ENCODE measurements around the gene PSMA6. TPM values are rescaled to one million over a fixed set of nuclear protein-coding genes. Genes with fewer than 3 reads are reported as not detected.

PSMA6 gene
- total RNA-seq, 1 experiment from 2014 or later = 210 TPM

DNA sequence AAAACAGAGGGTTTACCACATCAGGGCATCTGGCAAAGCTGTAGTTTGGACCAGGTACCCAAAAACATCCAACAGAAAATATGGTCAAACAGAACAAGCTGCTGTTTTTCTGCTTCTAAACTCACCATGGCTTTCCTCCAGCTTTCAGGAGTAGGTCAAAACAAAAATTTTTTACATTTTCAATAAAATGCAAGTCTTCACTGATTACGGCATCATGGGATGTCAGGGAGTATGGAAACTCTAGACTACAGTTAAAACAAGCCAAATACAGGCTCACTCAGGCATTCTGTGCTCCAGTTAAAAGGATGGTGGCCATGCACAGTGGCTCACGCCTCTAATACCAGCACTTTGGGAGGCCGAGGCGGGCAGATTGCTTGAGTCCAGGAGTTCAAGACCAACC lies 47.1 kb upstream of the PSMA6 start:
- Mint-ChIP-seq H3K4me1 (peaks cover 2% of the 10 kb centered on the region), H3K27me3 (ENCODE audit: low read depth) (no peaks in the 10 kb centered on the region), H3K36me3 (no peaks in the 10 kb centered on the region), H3K9me3 (no peaks in the 10 kb centered on the region), H3K4me3 (no peak overlapping the region), H3K27ac (no peak overlapping the region)
- ChIA-PET POLR2A (no interaction called here), CTCF (no interaction called here)
- no peak for ATAC-seq
- DNase-seq (ENCODE audit: low spot score) = no peak
- no peak for TF ChIP-seq SP1 (CRISPR knock-in tag; conservative IDR thresholded peaks at IDR 0.05)
- no peak for TF ChIP-seq IRF2 (CRISPR knock-in tag; IDR thresholded peaks at IDR 0.05; ENCODE audit: borderline replicate concordance, low read depth)
- TF ChIP-seq, protein P1, sequence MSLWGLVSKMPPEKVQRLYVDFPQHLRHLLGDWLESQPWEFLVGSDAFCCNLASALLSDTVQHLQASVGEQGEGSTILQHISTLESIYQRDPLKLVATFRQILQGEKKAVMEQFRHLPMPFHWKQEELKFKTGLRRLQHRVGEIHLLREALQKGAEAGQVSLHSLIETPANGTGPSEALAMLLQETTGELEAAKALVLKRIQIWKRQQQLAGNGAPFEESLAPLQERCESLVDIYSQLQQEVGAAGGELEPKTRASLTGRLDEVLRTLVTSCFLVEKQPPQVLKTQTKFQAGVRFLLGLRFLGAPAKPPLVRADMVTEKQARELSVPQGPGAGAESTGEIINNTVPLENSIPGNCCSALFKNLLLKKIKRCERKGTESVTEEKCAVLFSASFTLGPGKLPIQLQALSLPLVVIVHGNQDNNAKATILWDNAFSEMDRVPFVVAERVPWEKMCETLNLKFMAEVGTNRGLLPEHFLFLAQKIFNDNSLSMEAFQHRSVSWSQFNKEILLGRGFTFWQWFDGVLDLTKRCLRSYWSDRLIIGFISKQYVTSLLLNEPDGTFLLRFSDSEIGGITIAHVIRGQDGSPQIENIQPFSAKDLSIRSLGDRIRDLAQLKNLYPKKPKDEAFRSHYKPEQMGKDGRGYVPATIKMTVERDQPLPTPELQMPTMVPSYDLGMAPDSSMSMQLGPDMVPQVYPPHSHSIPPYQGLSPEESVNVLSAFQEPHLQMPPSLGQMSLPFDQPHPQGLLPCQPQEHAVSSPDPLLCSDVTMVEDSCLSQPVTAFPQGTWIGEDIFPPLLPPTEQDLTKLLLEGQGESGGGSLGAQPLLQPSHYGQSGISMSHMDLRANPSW (CRISPR knock-in tag; conservative IDR thresholded peaks at IDR 0.05; ENCODE audit: low read depth) = no peak
- TF ChIP-seq, protein P2, sequence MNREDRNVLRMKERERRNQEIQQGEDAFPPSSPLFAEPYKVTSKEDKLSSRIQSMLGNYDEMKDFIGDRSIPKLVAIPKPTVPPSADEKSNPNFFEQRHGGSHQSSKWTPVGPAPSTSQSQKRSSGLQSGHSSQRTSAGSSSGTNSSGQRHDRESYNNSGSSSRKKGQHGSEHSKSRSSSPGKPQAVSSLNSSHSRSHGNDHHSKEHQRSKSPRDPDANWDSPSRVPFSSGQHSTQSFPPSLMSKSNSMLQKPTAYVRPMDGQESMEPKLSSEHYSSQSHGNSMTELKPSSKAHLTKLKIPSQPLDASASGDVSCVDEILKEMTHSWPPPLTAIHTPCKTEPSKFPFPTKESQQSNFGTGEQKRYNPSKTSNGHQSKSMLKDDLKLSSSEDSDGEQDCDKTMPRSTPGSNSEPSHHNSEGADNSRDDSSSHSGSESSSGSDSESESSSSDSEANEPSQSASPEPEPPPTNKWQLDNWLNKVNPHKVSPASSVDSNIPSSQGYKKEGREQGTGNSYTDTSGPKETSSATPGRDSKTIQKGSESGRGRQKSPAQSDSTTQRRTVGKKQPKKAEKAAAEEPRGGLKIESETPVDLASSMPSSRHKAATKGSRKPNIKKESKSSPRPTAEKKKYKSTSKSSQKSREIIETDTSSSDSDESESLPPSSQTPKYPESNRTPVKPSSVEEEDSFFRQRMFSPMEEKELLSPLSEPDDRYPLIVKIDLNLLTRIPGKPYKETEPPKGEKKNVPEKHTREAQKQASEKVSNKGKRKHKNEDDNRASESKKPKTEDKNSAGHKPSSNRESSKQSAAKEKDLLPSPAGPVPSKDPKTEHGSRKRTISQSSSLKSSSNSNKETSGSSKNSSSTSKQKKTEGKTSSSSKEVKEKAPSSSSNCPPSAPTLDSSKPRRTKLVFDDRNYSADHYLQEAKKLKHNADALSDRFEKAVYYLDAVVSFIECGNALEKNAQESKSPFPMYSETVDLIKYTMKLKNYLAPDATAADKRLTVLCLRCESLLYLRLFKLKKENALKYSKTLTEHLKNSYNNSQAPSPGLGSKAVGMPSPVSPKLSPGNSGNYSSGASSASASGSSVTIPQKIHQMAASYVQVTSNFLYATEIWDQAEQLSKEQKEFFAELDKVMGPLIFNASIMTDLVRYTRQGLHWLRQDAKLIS (CRISPR knock-in tag; IDR thresholded peaks at IDR 0.05; ENCODE audit: borderline replicate concordance) = no peak
- TF ChIP-seq NFATC4 (CRISPR knock-in tag; IDR thresholded peaks at IDR 0.05) = no peak
- no peak for TF ChIP-seq OVOL2 (CRISPR knock-in tag; IDR thresholded peaks at IDR 0.05; ENCODE audit: borderline replicate concordance)
- TF ChIP-seq MLX (CRISPR knock-in tag; IDR thresholded peaks at IDR 0.05) = no peak
- TF ChIP-seq CREM (CRISPR knock-in tag; IDR thresholded peaks at IDR 0.05) = no peak
- TF ChIP-seq, protein P3, sequence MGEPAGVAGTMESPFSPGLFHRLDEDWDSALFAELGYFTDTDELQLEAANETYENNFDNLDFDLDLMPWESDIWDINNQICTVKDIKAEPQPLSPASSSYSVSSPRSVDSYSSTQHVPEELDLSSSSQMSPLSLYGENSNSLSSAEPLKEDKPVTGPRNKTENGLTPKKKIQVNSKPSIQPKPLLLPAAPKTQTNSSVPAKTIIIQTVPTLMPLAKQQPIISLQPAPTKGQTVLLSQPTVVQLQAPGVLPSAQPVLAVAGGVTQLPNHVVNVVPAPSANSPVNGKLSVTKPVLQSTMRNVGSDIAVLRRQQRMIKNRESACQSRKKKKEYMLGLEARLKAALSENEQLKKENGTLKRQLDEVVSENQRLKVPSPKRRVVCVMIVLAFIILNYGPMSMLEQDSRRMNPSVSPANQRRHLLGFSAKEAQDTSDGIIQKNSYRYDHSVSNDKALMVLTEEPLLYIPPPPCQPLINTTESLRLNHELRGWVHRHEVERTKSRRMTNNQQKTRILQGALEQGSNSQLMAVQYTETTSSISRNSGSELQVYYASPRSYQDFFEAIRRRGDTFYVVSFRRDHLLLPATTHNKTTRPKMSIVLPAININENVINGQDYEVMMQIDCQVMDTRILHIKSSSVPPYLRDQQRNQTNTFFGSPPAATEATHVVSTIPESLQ (CRISPR knock-in tag; IDR thresholded peaks at IDR 0.05) = no peak

DNA sequence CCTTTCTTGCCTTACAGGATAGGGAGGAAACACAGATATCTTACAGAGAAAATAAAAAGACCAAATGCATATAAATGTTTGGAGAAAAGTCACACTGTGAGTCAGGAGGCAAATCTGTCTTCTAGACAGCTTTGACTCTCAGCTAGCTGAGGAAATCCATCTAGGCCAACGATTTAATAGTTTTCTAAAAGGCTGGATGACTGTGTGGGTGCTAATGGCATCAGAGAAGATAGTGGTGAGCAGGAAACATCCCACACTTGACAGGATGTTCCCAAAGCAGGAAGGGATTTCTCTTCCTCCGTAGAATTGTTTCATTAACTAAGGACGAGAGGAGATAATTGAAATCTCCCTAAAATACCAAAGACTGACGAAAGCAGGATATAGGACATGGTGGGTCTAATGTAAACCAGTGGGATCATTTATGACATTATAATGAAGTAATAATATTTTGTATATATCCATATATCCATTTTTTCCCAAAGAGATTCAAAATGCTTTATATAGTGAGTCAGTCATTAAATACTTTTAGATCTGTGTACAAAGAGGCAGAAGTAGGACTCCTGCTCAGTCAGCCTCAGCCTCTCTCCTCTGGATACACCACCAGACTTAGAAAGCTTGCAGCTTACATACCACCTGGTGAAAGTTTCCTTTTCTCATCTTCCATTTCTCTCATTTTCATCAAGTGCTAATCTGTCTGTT lies 44.3 kb upstream of the PSMA6 start:
- H3K9me3 Mint-ChIP-seq = 0 out of 2 replicates have a peak, but pooled peaks cover 3% of the 10 kb centered on the region
- ChIA-PET POLR2A (no interaction called here), CTCF (interaction anchor here (1.1 kb wide), 1 partner anchor 18 kb away, joined by 3 read pairs; no protein-coding TSS in a partner anchor)
- no peak overlapping the region for H3K4me3 Mint-ChIP-seq
- H3K27ac Mint-ChIP-seq = no peak overlapping the region
- DNase-seq (ENCODE audit: low spot score) (no peak), ATAC-seq (no peak)
- H3K36me3 Mint-ChIP-seq = no peaks in the 10 kb centered on the region
- H3K27me3 Mint-ChIP-seq (ENCODE audit: low read depth) = no peaks in the 10 kb centered on the region
- H3K4me1 Mint-ChIP-seq = peaks cover 2% of the 10 kb centered on the region
- TF ChIP-seq ZBTB21 (CRISPR knock-in tag; IDR thresholded peaks at IDR 0.05; ENCODE audit: borderline replicate concordance) (no peak), HMGXB4 (CRISPR knock-in tag; IDR thresholded peaks at IDR 0.05) (no peak), JAZF1 (CRISPR knock-in tag; IDR thresholded peaks at IDR 0.05) (no peak), ZNF671 (CRISPR knock-in tag; IDR thresholded peaks at IDR 0.05) (no peak), RORB (CRISPR knock-in tag; IDR thresholded peaks at IDR 0.05) (no peak), TEAD4 (CRISPR knock-in tag; IDR thresholded peaks at IDR 0.05) (no peak), MYBL2 (CRISPR knock-in tag; IDR thresholded peaks at IDR 0.05) (no peak), CREM (CRISPR knock-in tag; IDR thresholded peaks at IDR 0.05) (no peak), CREB1 (CRISPR knock-in tag; IDR thresholded peaks at IDR 0.05) (no peak), ZNF138 (CRISPR knock-in tag; conservative IDR thresholded peaks at IDR 0.05) (no peak), GABPB1 (CRISPR knock-in tag; IDR thresholded peaks at IDR 0.05) (no peak)
- TF ChIP-seq, protein P4, sequence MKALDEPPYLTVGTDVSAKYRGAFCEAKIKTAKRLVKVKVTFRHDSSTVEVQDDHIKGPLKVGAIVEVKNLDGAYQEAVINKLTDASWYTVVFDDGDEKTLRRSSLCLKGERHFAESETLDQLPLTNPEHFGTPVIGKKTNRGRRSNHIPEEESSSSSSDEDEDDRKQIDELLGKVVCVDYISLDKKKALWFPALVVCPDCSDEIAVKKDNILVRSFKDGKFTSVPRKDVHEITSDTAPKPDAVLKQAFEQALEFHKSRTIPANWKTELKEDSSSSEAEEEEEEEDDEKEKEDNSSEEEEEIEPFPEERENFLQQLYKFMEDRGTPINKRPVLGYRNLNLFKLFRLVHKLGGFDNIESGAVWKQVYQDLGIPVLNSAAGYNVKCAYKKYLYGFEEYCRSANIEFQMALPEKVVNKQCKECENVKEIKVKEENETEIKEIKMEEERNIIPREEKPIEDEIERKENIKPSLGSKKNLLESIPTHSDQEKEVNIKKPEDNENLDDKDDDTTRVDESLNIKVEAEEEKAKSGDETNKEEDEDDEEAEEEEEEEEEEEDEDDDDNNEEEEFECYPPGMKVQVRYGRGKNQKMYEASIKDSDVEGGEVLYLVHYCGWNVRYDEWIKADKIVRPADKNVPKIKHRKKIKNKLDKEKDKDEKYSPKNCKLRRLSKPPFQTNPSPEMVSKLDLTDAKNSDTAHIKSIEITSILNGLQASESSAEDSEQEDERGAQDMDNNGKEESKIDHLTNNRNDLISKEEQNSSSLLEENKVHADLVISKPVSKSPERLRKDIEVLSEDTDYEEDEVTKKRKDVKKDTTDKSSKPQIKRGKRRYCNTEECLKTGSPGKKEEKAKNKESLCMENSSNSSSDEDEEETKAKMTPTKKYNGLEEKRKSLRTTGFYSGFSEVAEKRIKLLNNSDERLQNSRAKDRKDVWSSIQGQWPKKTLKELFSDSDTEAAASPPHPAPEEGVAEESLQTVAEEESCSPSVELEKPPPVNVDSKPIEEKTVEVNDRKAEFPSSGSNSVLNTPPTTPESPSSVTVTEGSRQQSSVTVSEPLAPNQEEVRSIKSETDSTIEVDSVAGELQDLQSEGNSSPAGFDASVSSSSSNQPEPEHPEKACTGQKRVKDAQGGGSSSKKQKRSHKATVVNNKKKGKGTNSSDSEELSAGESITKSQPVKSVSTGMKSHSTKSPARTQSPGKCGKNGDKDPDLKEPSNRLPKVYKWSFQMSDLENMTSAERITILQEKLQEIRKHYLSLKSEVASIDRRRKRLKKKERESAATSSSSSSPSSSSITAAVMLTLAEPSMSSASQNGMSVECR (CRISPR knock-in tag; IDR thresholded peaks at IDR 0.05; ENCODE audit: borderline replicate concordance) = no peak
